ENCODE data around the gene NUTM2F.
"Not testable (repeated sequence)": the region's sequence is repeated elsewhere in the genome, so short reads cannot be mapped to it uniquely, and the experiment has no call there.

The NUTM2F gene

GRCh38 chr9:94315034-94315984 is 13.1 kb downstream of the NUTM2F start:
- DNase-seq (ENCODE audit: low read depth in 2 of 2): not testable (repeated sequence)

GRCh38 chr9:94303321-94303720 is 25.1 kb downstream of the NUTM2F start:
- DNase-seq (ENCODE audit: low read depth in 2 of 2): no peak

- DNase-seq (ENCODE audit: low read depth in 2 of 2): no peak
Observed at GRCh38 chr9:94302426-94302825, 26.0 kb downstream of the NUTM2F start.

GRCh38 chr9:94301583-94301982 is 26.9 kb downstream of the NUTM2F start:
- no peak for DNase-seq (ENCODE audit: low read depth in 2 of 2)

GRCh38 chr9:94300470-94301301 is 27.8 kb downstream of the NUTM2F start:
- no peak for DNase-seq (ENCODE audit: low read depth in 2 of 2)

- DNase-seq (ENCODE audit: low read depth in 2 of 2): no peak
Observed at GRCh38 chr9:94298949-94299599, 29.4 kb downstream of the NUTM2F start.

GRCh38 chr9:94289691-94290090 is 38.8 kb downstream of the NUTM2F start:
- no peak for DNase-seq (ENCODE audit: low read depth in 2 of 2)

- DNase-seq (ENCODE audit: low read depth in 2 of 2): no peak
Observed at GRCh38 chr9:94287877-94288513, 40.4 kb downstream of the NUTM2F start.

- DNase-seq (ENCODE audit: low read depth in 2 of 2): no peak
Observed at GRCh38 chr9:94286116-94286515, 42.3 kb downstream of the NUTM2F start.

- DNase-seq (ENCODE audit: low read depth in 2 of 2): no peak
Observed at GRCh38 chr9:94281101-94281500, 47.3 kb downstream of the NUTM2F start.

- no peak for DNase-seq (ENCODE audit: low read depth in 2 of 2)
Observed at GRCh38 chr9:94280409-94280989, 47.9 kb downstream of the NUTM2F start.

GRCh38 chr9:94277885-94278536 is 50.4 kb downstream of the NUTM2F start:
- DNase-seq (ENCODE audit: low read depth in 2 of 2): no peak

- not testable (repeated sequence) for DNase-seq (ENCODE audit: low read depth in 2 of 2)
Observed at GRCh38 chr9:94277029-94277428, 51.4 kb downstream of the NUTM2F start.

- DNase-seq (ENCODE audit: low read depth in 2 of 2): no peak
Observed at GRCh38 chr9:94270009-94270408, 58.4 kb downstream of the NUTM2F start.

- no peak for DNase-seq (ENCODE audit: low read depth in 2 of 2)
Observed at GRCh38 chr9:94269264-94269663, 59.2 kb downstream of the NUTM2F start.
